Mucosa of descending colon (tissue), 3 donors: Measurements from ENCODE around the gene SYT3. TPM values are rescaled to one million over a fixed set of nuclear protein-coding genes. Genes with fewer than 3 reads are reported as not detected.

Experiments
- ATAC-seq: fragments of 200-7000 bp; cut with Tn5 transposase; one replicate; pipeline ENCODE4 v1.9.1; 2020; ENCODE audit warnings: mild to moderate bottlenecking, moderate library complexity
- DNase-seq, 3 donors: peaks; one replicate each; pipeline ENCODE4 v3.0.0-alpha.2; 2020
- H3K36me3 ChIP-seq: fragments of 200-600 bp; one replicate; pipeline ENCODE4 v1.8.0; 2021; ENCODE audit warnings: low read depth, mild to moderate bottlenecking
- H3K4me1 ChIP-seq: fragments of 200-600 bp; one replicate; pipeline ENCODE4 v1.8.0; 2021; ENCODE audit warnings: low read depth, mild to moderate bottlenecking
- H3K4me3 ChIP-seq: fragments of 200-600 bp; one replicate; pipeline ENCODE4 v1.8.0; 2021; ENCODE audit warnings: mild to moderate bottlenecking
- H3K9me3 ChIP-seq: fragments of 200-600 bp; one replicate; pipeline ENCODE4 v1.8.0; 2021; ENCODE audit warnings: mild to moderate bottlenecking
- intact Hi-C, 2 donors: fragments of 100-400 bp; cut with DNase I in 1 of 2; cut with micrococcal nuclease in 1 of 2; formaldehyde crosslinking; loops; one replicate each; pipeline versions ENCODE4 v1.11.0 to v1.11.1; 2022; cut with DNase I, micrococcal nuclease
- total RNA-seq, 3 donors: library from RNA; stranded (reverse); fragmentation: NEBNext Ultra II Directional in 2 of 3; extraction: Animal tissue kit (Norgen Biotek cat#: 25700) in 2 of 3; gene quantifications; one replicate each; pipeline versions ENCODE4 v1.2.1 to v1.2.4, GENCODE V29; 2021 to 2023
- TF ChIP-seq, protein P1 (sequence below): fragments of 200-600 bp; IDR thresholded peaks from one replicate; pipeline ENCODE4 v1.8.0; 2022; ENCODE audit warnings: antibody characterized with exemption, mild to moderate bottlenecking
- donor health status: DM: no; HTN: no; CAD: no; lungs with moderate emphysema.
- donor health status: DM: no; HTN: no; CAD: no.
- donor health status: DM: no; HTN: yes; CAD: no.

The SYT3 gene
- total RNA-seq, 3 donors from 2014 or later: 0.14 to 1.2 TPM; not detected in 1

DNA sequence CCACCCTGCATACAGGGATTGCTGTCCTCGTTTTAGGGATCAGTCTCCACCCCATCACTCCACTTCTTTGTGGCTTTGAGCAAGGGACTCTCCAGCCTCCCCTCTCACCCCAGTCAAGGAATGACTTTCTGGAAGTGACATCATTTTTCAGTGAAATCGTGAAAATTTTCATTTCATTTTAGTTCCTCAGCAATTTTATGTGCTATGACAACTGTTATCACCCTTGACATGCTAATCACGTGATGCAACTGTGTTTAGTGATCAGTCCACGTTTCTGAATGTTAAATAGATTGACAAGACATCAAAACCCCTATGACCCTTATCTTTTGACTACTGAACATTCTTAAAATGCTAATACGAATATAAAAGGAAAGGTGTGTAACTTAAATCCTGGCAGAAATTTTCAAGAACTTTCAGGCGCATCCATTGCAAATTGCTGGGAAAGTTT lies 17.6 kb upstream of the SYT3 start:
- ATAC-seq (no peak), DNase-seq (no peak)
- no peak overlapping the region for H3K4me3 ChIP-seq
- peaks cover 6% of the 10 kb centered on the region for H3K4me1 ChIP-seq
- TF ChIP-seq, protein P1, sequence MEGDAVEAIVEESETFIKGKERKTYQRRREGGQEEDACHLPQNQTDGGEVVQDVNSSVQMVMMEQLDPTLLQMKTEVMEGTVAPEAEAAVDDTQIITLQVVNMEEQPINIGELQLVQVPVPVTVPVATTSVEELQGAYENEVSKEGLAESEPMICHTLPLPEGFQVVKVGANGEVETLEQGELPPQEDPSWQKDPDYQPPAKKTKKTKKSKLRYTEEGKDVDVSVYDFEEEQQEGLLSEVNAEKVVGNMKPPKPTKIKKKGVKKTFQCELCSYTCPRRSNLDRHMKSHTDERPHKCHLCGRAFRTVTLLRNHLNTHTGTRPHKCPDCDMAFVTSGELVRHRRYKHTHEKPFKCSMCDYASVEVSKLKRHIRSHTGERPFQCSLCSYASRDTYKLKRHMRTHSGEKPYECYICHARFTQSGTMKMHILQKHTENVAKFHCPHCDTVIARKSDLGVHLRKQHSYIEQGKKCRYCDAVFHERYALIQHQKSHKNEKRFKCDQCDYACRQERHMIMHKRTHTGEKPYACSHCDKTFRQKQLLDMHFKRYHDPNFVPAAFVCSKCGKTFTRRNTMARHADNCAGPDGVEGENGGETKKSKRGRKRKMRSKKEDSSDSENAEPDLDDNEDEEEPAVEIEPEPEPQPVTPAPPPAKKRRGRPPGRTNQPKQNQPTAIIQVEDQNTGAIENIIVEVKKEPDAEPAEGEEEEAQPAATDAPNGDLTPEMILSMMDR: no peak
- intact Hi-C loops: no loop called here
- no peaks in the 10 kb centered on the region for H3K36me3 ChIP-seq
- H3K9me3 ChIP-seq: no peaks in the 10 kb centered on the region

DNA sequence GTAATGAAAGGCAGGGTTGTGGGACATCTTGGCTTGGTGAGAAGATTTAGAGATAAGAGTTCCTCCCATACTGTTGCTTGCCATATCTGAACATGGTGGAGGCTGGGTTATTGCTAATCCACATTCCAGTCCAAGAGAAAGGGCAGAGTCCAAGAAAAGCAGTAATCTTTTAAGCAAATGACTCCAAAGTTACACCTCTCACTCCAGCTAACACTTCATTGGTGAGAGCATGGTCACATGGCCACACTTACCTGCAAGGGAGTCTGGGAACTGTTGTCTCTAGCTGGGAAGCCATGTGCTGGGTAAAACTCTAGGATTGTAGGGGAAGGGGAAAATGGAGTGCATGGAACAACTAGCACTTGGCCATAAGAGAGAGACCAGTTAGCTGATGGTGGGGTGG lies 15.2 kb upstream of the SYT3 start:
- ATAC-seq: no peak
- H3K4me3 ChIP-seq: no peak overlapping the region
- TF ChIP-seq, protein P1: no peak

DNA sequence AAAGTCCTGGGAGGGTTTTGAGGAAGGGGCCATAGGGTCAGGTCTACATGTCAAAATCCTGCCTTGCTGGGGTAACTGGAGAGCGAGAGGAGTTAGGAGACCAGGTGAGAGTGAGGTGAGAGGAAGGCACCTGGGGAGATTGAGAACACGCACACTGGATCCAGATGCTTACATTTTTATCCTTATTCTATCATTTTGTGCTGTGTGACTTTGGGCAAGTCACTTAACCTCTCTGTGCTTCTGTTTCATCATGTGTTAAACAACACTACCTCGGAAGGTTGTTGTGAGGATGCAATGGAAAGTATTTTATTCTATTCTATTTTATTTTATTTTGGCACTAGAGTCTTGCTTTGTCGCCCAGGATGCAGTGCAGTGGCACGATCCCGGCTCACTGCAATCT lies 13.0 kb upstream of the SYT3 start:
- peaks cover under 1% of the 10 kb centered on the region for H3K4me1 ChIP-seq
- ATAC-seq: no peak
- H3K36me3 ChIP-seq: no peaks in the 10 kb centered on the region
- H3K4me3 ChIP-seq: no peak overlapping the region
- intact Hi-C loops: no loop called here
- H3K9me3 ChIP-seq: no peaks in the 10 kb centered on the region
- TF ChIP-seq, protein P1: no peak
- no peak for DNase-seq

More for the DNA sequence above, 15.2 kb upstream of the SYT3 start:
- intact Hi-C loops: no loop called here
- Histone ChIP-seq H3K4me1 (peaks cover 6% of the 10 kb centered on the region), H3K36me3 (no peaks in the 10 kb centered on the region), H3K9me3 (no peaks in the 10 kb centered on the region)
- DNase-seq: no peak

DNA sequence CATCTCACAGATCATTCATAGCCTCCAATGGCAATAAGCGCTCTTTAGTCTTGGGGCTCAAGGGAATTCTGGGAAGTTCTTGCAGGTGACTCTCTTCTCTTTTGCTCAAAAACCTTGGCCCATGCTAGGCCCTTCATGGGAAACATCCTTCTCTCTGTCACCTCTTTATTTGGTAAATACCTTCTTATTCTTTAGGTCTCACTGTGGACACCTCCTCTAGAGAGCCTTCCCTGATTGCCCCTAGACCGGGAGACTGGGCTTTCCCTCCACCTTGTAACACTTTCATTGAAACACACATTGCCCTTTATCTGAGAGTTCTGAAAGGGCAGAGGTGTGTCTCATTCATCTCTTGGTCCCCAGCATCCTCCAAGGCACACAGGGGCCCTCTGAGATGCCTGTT lies 11.5 kb upstream of the SYT3 start:
- TF ChIP-seq, protein P1: no peak
- Histone ChIP-seq H3K9me3 (no peaks in the 10 kb centered on the region), H3K4me3 (no peak overlapping the region), H3K36me3 (no peaks in the 10 kb centered on the region), H3K4me1 (no peaks in the 10 kb centered on the region)
- DNase-seq (no peak), ATAC-seq (no peak)
- intact Hi-C loops: no loop called here

DNA sequence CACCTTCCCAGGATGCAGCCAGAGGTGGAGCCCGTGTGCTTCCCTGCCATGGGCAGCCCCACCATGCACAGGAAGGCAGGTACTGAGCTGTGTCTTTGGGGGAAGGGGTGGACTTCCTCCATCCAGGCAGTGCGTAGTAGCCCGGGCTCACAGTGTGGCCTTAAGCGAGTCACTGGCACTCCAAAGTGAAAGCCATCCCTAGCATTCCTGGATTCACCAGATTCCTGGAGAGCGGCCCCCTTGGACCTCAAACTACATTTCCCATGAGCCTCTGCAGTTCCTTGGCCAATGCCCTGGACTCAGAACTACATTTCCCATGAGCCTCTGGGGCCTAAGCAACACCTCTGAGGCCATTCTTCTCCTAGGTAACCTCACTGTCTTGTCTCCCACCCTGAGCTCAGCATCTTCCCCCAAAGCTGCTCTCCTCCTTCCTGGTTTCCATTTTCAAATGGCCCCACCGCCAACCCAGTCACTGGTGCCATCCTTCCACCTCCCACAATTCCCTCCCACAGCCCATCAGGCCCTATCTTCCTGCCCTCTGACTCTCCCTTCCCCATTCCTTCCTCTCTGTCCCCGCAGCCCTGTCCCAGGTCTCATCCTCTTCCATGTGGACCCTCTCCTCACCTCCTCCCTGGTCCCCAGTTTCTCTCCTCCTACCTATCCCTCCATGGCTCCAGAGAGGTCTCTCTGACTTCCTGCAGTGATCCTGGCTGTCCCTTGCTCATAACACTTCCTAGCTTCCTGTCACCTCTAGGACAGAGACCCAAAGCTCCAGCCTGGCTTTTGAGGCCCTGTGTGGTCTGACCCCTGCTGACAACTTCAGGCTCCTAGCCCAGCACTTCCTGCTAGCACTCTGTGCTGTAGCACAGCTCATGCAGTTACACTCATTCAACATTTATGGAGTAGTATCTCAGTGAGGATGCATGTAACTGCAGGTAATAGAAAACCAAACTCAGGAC lies 10.0 kb upstream of the SYT3 start, which contains the start of gene C19orf81:
C19orf81 (plus strand) TSS at position 13 of the 959 bp plus-strand sequence; CDS start at position 13, 0 bp downstream.
- ATAC-seq: no peak
- H3K4me1 ChIP-seq: no peaks in the 10 kb centered on the region
- intact Hi-C loops: no loop called here

More for the DNA sequence above, 10.0 kb upstream of the SYT3 start, which contains the start of gene C19orf81:
- TF ChIP-seq, protein P1: no peak
- Histone ChIP-seq H3K36me3 (no peaks in the 10 kb centered on the region), H3K4me3 (no peak within 1 kb of the TSS), H3K9me3 (no peaks in the 10 kb centered on the region)
- no peak for DNase-seq
